ENCODE data around the gene TEX52.
A peak's percentile ranks its signal among the peaks of the same experiment; 100 is the strongest.

Gene TEX52

DNA sequence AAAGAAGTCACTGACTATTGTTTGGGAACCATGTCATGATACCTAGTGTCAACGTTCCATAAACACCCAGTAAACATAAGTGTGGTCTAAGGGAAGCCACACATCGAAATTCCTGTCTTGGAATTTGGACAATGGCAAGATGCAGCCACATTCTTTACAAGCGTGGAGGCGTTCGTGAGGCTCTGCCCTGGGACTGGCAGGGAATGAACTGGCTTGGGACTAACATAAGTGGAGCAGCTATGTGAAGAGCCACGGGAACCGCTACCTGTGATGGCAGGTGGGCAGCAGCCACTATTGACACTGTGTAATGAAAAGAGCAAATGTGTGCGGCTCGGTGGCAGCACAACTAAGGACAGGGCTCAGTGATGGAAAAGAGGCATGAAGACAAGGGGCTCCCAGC is 12.1 kb downstream of the TEX52 start:
- no peak for TF ChIP-seq EGR1 (IDR thresholded peaks at IDR 0.05)
- TF ChIP-seq, protein P1, sequence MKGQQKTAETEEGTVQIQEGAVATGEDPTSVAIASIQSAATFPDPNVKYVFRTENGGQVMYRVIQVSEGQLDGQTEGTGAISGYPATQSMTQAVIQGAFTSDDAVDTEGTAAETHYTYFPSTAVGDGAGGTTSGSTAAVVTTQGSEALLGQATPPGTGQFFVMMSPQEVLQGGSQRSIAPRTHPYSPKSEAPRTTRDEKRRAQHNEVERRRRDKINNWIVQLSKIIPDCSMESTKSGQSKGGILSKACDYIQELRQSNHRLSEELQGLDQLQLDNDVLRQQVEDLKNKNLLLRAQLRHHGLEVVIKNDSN (IDR thresholded peaks at IDR 0.05), result no peak
- no peak for TF ChIP-seq FOXM1 (IDR thresholded peaks at IDR 0.05; ENCODE audit: borderline replicate concordance, low read depth)
- TF ChIP-seq NFIC (IDR thresholded peaks at IDR 0.05), result no peak
- no peak for TF ChIP-seq TAF1 (IDR thresholded peaks at IDR 0.05; ENCODE audit: low read depth)
- no peak for TF ChIP-seq CREB1 (IDR thresholded peaks at IDR 0.05; ENCODE audit: low read depth)
- TF ChIP-seq TCF12 (IDR thresholded peaks at IDR 0.05; ENCODE audit: low read depth), result no peak
- TF ChIP-seq, protein P2, sequence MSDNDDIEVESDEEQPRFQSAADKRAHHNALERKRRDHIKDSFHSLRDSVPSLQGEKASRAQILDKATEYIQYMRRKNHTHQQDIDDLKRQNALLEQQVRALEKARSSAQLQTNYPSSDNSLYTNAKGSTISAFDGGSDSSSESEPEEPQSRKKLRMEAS (IDR thresholded peaks at IDR 0.05), result no peak
- no peak for TF ChIP-seq ZBTB7A (IDR thresholded peaks at IDR 0.05; ENCODE audit: low read depth)
- no peak for TF ChIP-seq YY1 (IDR thresholded peaks at IDR 0.05; ENCODE audit: low read depth)

DNA sequence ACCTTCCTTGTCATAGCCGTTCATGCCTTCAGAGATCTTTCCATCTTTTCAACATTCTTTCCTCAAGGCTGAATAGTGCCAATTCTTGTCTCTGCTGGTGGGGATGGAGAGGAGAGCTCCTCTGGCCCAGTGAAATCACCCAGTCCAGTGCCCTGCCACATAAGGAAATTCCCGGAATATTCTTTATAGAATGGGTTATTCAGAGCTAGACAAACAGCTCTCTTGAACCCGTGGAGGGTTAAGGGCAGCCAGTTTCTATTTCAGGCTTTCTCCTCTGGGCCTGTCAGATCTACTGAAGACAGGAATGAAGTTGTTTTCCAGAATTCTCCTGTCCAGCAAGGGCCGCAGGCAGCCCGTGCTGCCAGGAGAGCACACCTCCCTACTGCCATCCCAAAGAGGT is 13.9 kb downstream of the TEX52 start:
- TF ChIP-seq CREB1 (IDR thresholded peaks at IDR 0.05; ENCODE audit: low read depth) (no peak), EP300 (IDR thresholded peaks at IDR 0.05; ENCODE audit: borderline replicate concordance) (no peak), TAF1 (IDR thresholded peaks at IDR 0.05; ENCODE audit: low read depth) (no peak), TCF12 (IDR thresholded peaks at IDR 0.05; ENCODE audit: low read depth) (no peak), CEBPB (IDR thresholded peaks at IDR 0.05) (no peak), TEAD4 (IDR thresholded peaks at IDR 0.05) (no peak), ZBTB7A (IDR thresholded peaks at IDR 0.05; ENCODE audit: low read depth) (no peak), RAD21 (IDR thresholded peaks at IDR 0.05; ENCODE audit: low read depth) (no peak), EGR1 (IDR thresholded peaks at IDR 0.05) (no peak)
- TF ChIP-seq, protein P3, sequence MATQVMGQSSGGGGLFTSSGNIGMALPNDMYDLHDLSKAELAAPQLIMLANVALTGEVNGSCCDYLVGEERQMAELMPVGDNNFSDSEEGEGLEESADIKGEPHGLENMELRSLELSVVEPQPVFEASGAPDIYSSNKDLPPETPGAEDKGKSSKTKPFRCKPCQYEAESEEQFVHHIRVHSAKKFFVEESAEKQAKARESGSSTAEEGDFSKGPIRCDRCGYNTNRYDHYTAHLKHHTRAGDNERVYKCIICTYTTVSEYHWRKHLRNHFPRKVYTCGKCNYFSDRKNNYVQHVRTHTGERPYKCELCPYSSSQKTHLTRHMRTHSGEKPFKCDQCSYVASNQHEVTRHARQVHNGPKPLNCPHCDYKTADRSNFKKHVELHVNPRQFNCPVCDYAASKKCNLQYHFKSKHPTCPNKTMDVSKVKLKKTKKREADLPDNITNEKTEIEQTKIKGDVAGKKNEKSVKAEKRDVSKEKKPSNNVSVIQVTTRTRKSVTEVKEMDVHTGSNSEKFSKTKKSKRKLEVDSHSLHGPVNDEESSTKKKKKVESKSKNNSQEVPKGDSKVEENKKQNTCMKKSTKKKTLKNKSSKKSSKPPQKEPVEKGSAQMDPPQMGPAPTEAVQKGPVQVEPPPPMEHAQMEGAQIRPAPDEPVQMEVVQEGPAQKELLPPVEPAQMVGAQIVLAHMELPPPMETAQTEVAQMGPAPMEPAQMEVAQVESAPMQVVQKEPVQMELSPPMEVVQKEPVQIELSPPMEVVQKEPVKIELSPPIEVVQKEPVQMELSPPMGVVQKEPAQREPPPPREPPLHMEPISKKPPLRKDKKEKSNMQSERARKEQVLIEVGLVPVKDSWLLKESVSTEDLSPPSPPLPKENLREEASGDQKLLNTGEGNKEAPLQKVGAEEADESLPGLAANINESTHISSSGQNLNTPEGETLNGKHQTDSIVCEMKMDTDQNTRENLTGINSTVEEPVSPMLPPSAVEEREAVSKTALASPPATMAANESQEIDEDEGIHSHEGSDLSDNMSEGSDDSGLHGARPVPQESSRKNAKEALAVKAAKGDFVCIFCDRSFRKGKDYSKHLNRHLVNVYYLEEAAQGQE (IDR thresholded peaks at IDR 0.05; ENCODE audit: low read depth), result no peak
- TF ChIP-seq, protein P2 (IDR thresholded peaks at IDR 0.05), result no peak
- TF ChIP-seq, protein P1 (IDR thresholded peaks at IDR 0.05), result no peak

DNA sequence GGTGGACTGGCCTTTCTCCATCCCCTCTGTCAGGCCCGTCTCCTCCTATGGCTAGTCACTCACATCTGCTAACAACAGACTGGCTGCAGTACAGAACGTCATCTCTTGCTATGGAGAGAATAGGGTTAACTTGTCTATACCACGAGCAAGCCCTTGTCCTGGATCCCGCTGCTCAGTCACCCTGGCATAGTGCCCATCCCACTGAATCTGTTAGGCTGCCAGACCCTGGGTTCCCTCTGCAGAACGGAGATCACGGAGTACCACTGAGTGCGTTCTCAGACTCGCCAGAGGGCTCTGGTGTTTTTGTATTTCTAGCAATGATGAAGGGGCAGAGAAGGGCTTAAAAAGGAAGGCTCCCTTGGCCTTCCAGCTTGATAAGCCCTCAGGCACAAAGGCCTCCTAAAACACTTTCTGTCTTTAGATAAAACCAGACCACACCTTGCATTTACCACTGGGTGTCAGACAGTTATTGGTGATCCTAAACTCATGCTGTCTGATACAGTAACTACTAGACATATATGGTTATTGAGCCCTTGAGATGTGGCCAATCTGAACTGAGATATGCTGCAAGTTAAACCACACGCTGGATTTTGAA is 15.7 kb downstream of the TEX52 start:
- TF ChIP-seq TEAD4 (IDR thresholded peaks at IDR 0.05) (no peak), FOXM1 (IDR thresholded peaks at IDR 0.05; ENCODE audit: borderline replicate concordance, low read depth) (no peak), CREB1 (IDR thresholded peaks at IDR 0.05; ENCODE audit: low read depth) (no peak), EGR1 (IDR thresholded peaks at IDR 0.05) (no peak), NFIC (IDR thresholded peaks at IDR 0.05) (no peak)

DNA sequence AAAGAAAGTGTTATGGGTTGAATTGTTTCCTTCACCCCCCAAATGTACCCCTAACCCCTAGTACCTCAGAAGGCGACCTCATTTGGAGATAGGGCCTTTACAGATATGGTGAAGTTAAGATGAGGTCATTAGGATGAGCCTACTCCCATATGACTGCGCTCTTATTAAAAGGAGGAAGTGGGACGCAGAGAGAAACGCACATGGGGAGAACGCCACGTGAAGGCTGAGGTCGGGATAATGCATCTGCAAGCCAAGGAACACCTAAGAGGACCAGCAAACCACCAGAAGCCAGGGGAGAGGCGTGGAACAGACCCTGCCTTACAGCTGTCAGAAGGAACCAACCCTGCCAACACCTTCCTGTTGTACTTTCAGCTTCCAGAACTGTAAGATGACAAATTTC is 20.3 kb downstream of the TEX52 start:
- TF ChIP-seq EP300 (IDR thresholded peaks at IDR 0.05; ENCODE audit: borderline replicate concordance) (no peak), NFIC (IDR thresholded peaks at IDR 0.05) (no peak), FOXM1 (IDR thresholded peaks at IDR 0.05; ENCODE audit: borderline replicate concordance, low read depth) (no peak), TAF1 (IDR thresholded peaks at IDR 0.05; ENCODE audit: low read depth) (no peak), TEAD4 (IDR thresholded peaks at IDR 0.05) (no peak), ZBTB7A (IDR thresholded peaks at IDR 0.05; ENCODE audit: low read depth) (no peak), CREB1 (IDR thresholded peaks at IDR 0.05; ENCODE audit: low read depth) (no peak), EGR1 (IDR thresholded peaks at IDR 0.05) (no peak), RAD21 (IDR thresholded peaks at IDR 0.05; ENCODE audit: low read depth) (no peak), YY1 (IDR thresholded peaks at IDR 0.05; ENCODE audit: low read depth) (no peak), CEBPB (IDR thresholded peaks at IDR 0.05) (no peak), TCF12 (IDR thresholded peaks at IDR 0.05; ENCODE audit: low read depth) (no peak)
- TF ChIP-seq, protein P2 (IDR thresholded peaks at IDR 0.05), result no peak
- TF ChIP-seq, protein P3 (IDR thresholded peaks at IDR 0.05; ENCODE audit: low read depth), result no peak
- TF ChIP-seq, protein P1 (IDR thresholded peaks at IDR 0.05), result no peak

DNA sequence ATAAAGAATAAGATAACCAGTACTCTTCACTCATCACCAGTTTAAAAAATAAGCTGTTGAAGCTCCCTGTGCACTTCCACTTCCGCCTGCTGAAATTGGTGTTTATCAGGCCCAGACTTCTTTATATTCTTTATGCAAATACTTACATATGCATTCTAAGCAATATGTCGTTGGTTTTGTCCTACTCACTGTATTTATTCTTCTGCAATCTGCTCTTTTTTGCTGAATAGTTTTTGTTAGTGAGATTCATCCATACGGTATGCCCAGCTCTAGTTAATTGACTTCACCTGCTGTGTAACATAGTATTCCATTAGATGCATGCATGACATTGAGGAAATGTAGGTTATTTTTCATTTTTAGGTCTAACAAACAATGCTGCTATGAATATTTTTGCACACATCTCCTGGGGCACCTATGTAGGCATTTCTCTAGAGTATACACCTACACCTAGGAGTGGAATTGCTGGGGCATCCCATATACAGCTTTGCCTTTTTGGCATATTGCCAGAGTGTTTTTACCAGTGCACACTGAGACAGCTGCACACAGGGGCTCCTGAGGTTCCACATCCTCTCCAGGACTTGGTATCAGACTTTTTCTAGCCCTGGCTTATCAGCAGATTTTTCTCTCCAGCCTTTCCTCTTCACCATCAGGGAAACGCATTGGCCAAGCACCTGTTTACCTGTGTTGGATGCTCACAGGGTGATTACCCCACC is 21.0 kb downstream of the TEX52 start:
- TF ChIP-seq CEBPB (IDR thresholded peaks at IDR 0.05) (no peak), NFIC (IDR thresholded peaks at IDR 0.05) (peak; percentile 30; the same call in 1 of the 2 replicates)

Data from Ishikawa (cell line).